RPMI8226 (cell line): ENCODE results near the gene PSME1.

Experiments used
- DNase-seq: peaks from one replicate; pipeline ENCODE4 v3.0.0-alpha.2; 2015

Gene PSME1

DNA sequence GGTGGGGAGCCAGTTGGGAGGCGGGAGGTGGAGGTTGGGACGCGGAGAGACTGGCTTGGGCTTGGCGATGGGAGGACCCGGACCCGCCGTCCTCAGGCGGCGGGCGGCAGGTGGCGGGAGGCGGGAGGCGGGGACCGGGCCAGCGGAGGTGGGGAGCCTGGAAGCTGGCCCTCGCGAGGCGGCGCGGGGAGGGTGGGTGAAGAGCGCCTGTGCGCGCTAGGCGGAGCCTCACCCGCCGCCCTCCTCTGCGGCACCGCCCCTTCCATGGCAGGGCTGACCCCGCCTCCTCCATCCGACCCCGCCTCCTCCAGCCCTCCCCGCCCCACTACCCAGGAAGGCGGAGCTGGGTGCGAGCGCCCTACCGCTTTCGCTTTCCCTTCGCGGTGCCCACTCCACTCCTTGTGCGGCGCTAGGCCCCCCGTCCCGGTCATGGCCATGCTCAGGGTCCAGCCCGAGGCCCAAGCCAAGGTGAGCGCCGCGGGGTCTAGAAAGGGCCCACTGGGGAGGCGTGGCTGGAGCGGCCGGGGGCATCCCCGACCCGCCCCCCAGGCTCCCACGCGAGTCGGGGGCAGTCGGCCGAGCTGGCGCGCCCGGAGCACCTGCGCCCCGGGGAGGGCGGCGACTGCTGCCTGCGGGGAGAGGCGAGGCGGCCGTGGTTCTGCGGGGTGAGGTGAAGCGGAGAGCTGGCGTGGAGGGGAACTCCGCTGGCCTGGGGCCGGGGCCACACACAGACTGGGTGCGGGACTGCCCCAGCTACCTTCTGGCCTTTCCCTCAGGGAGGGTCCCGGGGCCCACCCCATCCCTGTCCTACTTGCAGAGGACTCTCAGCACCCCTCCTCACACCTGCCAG lies at the start of gene PSME1:
Gene PSME1, plus strand, starts transcription at position 361 of the 850 bp plus-strand sequence. Its CDS starts 69 bp downstream, at position 430.
- peak; percentile 92 for DNase-seq

DNA sequence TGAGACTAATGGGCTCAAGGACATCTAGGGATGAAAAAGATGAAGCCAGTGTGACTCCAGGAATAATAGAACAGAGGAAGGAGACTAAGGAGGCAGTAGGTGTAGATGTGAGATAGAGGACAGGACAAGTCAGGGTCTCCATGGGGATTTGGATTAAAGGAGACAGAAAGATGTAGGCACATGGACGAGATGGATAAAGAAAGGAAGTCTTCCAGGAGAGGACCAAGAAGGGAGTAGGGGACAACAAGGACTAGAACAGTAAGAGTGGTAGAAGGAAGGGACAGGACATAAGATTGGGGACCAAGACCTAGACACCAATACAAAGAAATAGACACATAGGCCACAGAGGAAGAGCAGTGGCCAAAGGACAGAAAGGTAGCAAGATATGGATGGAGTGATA lies 49.0 kb upstream of the PSME1 start:
- no peak for DNase-seq

- no peak for DNase-seq
These were observed 47.9 kb upstream of the PSME1 start for GRCh38 chr14:24088095-24088494.

DNA sequence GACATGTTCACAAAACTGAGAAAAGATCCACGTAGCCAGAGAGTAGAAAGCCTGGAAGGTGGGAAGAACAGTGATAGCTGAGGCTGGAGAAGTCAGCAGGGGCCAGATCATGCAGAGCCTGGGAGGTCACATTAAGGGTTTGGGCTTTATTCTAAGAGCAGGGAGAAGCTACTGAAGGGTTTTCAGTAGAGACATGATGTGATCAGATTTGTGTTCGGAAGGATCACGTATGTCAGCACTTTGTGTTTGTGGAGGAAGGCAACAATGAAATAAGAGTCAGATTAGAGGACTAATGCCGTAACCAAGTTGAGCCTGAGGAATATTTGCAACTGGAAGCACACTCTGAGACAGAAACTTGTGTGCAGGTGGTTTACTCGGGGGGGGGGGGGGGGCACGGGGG lies 46.1 kb upstream of the PSME1 start:
- no peak for DNase-seq

- no peak for DNase-seq
These were observed 43.9 kb upstream of the PSME1 start for GRCh38 chr14:24092110-24092504.

- no peak for DNase-seq
These were observed 43.3 kb upstream of the PSME1 start for GRCh38 chr14:24092505-24093206.

DNA sequence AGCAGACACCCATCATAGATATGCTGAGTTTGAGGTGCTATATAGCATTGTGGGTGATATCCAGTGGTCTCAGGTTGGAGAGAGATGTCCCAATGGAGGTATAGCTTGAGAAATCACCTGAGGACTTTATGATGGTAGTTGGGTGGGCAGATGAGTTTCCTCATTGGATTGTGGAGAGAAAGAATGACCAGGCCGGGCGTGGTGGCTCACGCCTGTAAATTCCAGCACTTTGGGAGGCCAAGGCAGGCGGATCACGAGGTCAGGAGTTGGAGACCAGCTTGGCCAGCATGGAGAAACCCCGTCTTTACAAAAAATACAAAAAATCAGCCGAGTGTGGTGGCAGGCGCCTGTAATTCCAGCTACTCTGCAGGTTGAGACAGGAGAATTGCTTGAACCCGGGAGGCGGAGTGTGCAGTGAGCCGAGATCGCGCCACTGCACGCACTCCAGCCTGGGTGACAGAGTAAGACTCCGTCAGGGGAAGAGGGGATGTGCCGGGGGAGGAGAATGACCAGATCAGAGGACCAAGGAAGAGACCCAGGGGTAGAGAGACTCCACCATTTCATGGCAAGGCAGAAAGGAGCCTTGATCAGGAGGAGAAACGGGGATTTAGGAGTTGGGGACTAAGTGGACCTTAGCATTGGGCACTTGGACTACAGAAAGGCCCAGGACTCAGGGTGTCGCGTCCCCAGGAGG lies 42.6 kb upstream of the PSME1 start:
- DNase-seq, result no peak

DNA sequence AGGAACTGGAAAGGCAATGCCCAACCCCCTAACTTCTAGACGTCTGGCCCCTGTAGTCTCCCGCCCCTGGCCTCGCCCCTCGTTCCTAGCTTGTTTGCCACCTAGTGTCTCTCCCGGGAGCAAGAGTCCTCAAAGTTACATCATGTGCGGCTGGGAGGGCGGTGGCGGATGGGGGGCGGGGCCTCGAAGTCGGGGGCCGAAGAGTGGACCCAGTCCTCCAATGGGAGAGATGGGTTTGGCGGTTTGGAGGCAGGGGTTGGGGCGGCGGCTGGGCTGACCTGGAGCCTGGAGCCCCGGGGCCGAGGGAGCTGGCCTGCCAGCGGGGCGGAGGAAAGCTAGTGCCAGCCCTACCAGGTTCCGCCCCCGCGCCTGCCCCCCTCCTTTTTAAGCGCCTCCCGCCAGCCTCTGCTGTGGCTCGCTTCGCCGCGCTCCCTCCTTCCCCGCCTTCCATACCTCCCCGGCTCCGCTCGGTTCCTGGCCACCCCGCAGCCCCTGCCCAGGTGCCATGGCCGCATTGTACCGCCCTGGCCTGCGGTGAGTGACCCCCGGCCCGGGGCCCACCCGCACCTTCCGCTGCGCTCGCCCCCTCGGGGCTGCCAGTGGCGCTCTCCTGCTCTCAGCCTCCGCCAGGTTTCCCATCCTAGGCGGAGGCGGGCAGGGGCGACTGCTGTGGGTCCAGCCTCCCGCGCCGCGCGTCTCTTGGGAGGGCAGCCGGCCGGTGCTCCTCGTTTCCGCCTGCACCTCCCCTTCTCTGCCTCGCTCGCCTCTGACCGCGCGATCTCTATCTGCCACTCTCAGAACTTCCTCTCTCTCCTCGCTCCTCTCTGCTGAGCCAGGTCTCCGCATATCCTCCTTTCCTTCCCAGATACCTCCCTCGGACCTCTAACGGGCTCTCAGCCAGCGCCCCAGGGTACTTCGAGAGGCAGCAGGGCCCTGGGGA lies 41.8 kb upstream of the PSME1 start, which contains the start of gene PCK2:
Gene PCK2, plus strand, starts transcription at position 411 of the 940 bp plus-strand sequence. Its CDS starts 95 bp downstream, at position 506.
- DNase-seq, result peak; percentile 87

- no peak for DNase-seq
These were observed 41.1 kb upstream of the PSME1 start for GRCh38 chr14:24094841-24095270.

DNA sequence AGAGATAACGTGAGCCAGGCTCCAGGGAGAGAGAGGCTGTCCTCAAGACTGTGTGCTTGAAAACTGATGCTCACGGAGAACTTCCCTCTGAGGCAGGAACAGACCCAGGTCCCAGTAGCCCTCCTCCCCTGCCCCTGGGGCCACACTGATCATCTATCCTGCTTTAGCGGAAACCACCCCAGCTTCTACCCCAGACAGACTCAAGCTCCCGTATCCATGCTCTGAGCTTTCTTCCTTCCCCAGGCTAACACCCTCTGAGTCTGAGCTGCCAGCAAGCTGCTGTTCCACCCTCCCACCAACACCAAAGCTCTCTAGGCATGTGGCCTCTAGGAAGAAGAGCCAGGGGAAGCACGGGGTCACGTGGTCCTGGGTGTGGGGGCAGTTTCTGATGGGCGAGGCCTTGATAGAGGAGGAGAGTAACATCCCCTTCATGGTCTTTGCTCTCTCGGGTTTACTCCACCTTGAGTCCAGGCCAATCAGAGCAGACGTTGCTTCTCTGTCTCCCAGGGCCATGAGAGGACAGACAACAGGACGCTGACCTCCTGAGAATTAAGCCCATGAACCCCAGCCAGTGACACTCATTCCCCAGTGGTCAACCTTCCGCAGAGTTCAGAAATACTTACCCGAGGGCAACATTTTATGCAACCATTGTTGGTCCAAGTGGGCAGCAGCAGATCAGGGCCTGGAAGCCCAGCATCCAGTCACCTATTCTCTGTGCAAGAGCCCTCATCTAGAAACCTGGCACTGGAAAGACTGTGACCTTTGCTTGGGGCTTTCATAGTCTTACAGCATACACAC lies 40.5 kb upstream of the PSME1 start:
- no peak for DNase-seq

GRCh38 chr14:24096545-24097181 lies 39.3 kb upstream of the PSME1 start:
- no peak for DNase-seq

- no peak for DNase-seq
These were observed 37.6 kb upstream of the PSME1 start for GRCh38 chr14:24098229-24098926.

- DNase-seq, result peak; percentile 8
These were observed 36.8 kb upstream of the PSME1 start for GRCh38 chr14:24098927-24099813.

- DNase-seq, result no peak
These were observed 35.6 kb upstream of the PSME1 start for GRCh38 chr14:24100197-24100981.

DNA sequence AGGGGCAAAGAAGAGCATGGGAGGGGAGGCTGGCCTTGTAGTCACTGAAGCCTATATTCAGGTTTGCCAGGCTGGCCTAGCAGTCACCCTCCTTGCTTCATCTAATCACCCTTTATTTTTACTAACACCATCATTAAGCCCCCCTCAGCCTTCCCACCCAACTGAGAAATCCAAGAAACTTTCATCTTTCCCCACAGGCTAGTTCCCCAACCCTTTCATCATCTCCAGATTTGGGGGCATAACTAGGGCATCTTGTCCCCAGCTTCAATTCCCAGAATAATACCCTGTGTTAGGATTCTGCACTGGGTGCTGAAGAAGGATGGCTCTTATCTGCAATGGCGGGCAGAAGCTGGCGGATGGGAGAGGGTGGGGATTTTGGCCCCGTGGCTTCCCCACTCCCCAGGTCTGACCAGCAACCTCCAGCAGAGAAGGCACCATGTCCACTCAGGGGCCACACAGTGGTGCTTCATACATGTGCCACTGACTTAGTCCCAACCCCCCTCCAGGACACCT lies 35.0 kb upstream of the PSME1 start:
- no peak for DNase-seq

GRCh38 chr14:24102357-24103048 lies 33.5 kb upstream of the PSME1 start:
- DNase-seq, result no peak

DNA sequence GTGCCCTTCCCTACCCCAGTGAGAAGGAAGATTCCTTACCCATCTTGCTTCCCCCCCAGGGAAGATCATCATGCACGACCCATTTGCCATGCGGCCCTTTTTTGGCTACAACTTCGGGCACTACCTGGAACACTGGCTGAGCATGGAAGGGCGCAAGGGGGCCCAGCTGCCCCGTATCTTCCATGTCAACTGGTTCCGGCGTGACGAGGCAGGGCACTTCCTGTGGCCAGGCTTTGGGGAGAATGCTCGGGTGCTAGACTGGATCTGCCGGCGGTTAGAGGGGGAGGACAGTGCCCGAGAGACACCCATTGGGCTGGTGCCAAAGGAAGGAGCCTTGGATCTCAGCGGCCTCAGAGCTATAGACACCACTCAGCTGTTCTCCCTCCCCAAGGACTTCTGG lies 32.5 kb upstream of the PSME1 start:
- DNase-seq, result no peak
